T-cell (primary cell): Measurements from ENCODE around the gene H2BK1. TPM values are rescaled to one million over a fixed set of nuclear protein-coding genes. Genes with fewer than 3 reads are reported as not detected.

Experiments
- ATAC-seq, 4 experiments: fragments of 200-7000 bp in 3 of 4; fragments of 150-1000 bp in 1 of 4; cut with Tn5 transposase; replicated peaks in 1 of 4; 1 replicate in 3 of 4; 2 replicates in 1 of 4; pipeline ENCODE4 v1.10.0; 2021; ENCODE audit warnings: moderate library complexity in 3 of 4, mild to moderate bottlenecking in 2 of 4, moderate number of reproducible peaks in 1 of 4
- CTCF ChIA-PET, 2 donors: fragments of 300-600 bp; sonication (Branson Sonifier 250); formaldehyde crosslinking; loops; one replicate each; lab custom pipeline; 2022; ENCODE audit warnings: antibody characterized with exemption in 2 of 2; lab: Charles Lee
- POLR2A ChIA-PET, 2 donors: fragments of 300-600 bp; sonication (Branson Sonifier 250); formaldehyde crosslinking; loops; one replicate each; lab custom pipeline; 2022; ENCODE audit warnings: antibody characterized with exemption in 2 of 2; lab: Charles Lee
- DNase-seq, 35 experiments: peaks; one replicate each; pipeline versions ENCODE4 v3.0.0 to v3.0.0-alpha.2; 2013 to 2023
- H3K27ac ChIP-seq: one replicate; pipeline ENCODE4 v1.5.1; 2013; ENCODE audit warnings: low read length
- H3K27me3 ChIP-seq, 2 experiments: replicated peaks in 1 of 2; 1 replicate in 1 of 2; 2 replicates in 1 of 2; pipeline versions ENCODE4 v1.6.1 to v1.7.0; 2013; ENCODE audit warnings: low read length in 1 of 2, mixed read lengths in 1 of 2; ENCODE audit not compliant: control insufficient read depth in 2 of 2, insufficient read depth in 2 of 2; ENCODE audit errors: extremely low read depth in 1 of 2
- H3K36me3 ChIP-seq, 2 donors: 1 replicate in 1 of 2; 2 replicates in 1 of 2; pipeline versions ENCODE4 v1.6.1 to v1.7.0; 2013; ENCODE audit warnings: low read length in 1 of 2; ENCODE audit not compliant: control insufficient read depth in 2 of 2, insufficient read depth in 1 of 2; ENCODE audit errors: extremely low read depth in 1 of 2
- H3K4me1 ChIP-seq, 2 experiments: 1 replicate in 1 of 2; 2 replicates in 1 of 2; pipeline versions ENCODE4 v1.6.1 to v1.7.0; 2013; ENCODE audit warnings: low read length in 2 of 2, mixed read lengths in 1 of 2; ENCODE audit not compliant: insufficient read depth in 2 of 2, control insufficient read depth in 1 of 2; ENCODE audit errors: extremely low read depth in 1 of 2
- H3K4me3 ChIP-seq, 2 donors: 1 replicate in 1 of 2; 2 replicates in 1 of 2; pipeline versions ENCODE4 v1.5.1 to v1.7.0; 2013; ENCODE audit warnings: mild to moderate bottlenecking in 2 of 2, low read length in 1 of 2, moderate library complexity in 1 of 2; ENCODE audit not compliant: control insufficient read depth in 1 of 2; ENCODE audit errors: extremely low read depth in 1 of 2
- H3K9me3 ChIP-seq: 2 replicates; pipeline ENCODE4 v1.7.0; 2013
- H3K27ac Mint-ChIP-seq, 2 donors: one replicate each; pipeline ENCODE4 v1.8.0; 2020 to 2021; ENCODE audit warnings: mild to moderate bottlenecking in 2 of 2, mixed read lengths in 2 of 2
- H3K27me3 Mint-ChIP-seq, 2 donors: one replicate each; pipeline ENCODE4 v1.8.0; 2021 to 2022; ENCODE audit warnings: mixed read lengths in 2 of 2
- H3K36me3 Mint-ChIP-seq: one replicate; pipeline ENCODE4 v1.8.0; 2021; ENCODE audit warnings: mixed read lengths
- H3K4me1 Mint-ChIP-seq, 3 donors: one replicate each; pipeline ENCODE4 v1.8.0; 2020 to 2022; ENCODE audit warnings: mixed read lengths in 3 of 3, mild to moderate bottlenecking in 1 of 3
- H3K4me3 Mint-ChIP-seq, 3 donors: one replicate each; pipeline ENCODE4 v1.8.0; 2020 to 2022; ENCODE audit warnings: mild to moderate bottlenecking in 3 of 3, mixed read lengths in 3 of 3, moderate library complexity in 3 of 3
- H3K9me3 Mint-ChIP-seq, 3 donors: one replicate each; pipeline ENCODE4 v1.8.0; 2020 to 2022; ENCODE audit warnings: mixed read lengths in 3 of 3
- WGBS: methylation state at CpG from one replicate; pipeline ENCODE4 v1.1.5; 2013; ENCODE audit warnings: missing lambda C conversion rate; ENCODE audit not compliant: insufficient coverage; 5-methylcytosine and 5-hydroxymethylcytosine counted together
- total RNA-seq, 35 experiments: library from RNA in 6 of 35; stranded (reverse) in 6 of 35; fragments of 120-200 nt in 1 of 35; gene quantifications; one replicate each; pipeline versions ENCODE4 v1.2.1 to v1.2.4 and lab custom pipeline; 2013 to 2026

The H2BK1 gene
- 1 to 10 TPM; 3.1 to 7.7 (median 5.1) TPM for total RNA-seq
- 1.3 TPM for total RNA-seq (2013)
- 0.08 to 1.4 (median 0.61) reads per million in 29 experiments for total RNA-seq (lab: John Stamatoyannopoulos, UW)

DNA sequence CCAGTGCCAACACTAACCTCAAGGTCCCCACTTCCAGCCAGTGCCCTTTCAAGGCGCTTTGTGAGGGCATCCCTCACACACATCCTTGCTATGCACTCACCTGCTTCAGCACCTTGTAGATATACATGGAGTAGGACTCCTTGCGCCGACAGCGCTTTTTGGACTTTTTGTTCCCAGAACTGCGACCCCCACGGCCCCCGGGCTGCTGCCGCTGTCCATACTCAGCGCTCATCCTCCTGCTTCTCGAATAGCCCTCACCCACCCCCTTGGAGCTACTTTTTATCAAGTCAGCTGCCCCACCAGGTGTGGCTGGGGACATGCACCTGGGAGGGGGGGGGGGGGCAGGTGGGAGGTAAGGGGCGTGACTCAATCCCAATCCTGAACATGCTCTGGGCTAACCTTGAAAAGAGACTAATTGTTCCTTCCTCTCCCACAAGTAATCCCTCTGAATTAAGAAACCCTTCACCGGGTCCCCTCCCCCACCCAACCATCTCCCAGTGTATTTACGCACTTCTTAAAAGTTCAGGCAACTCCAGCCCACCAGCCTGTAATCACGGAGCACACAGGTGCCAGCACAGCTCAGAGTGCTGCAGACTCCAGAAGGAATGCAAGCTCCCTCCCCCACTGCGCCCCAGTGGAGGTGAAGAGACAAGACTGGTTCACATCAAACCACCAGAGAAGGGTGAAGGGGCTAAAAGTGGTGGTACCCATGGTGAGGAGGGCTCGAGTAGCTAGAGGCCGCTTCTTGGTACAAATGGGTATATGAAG lies at the start of gene H2BK1:
H2BK1 (minus strand) TSS at position 402 of the 768 bp plus-strand sequence; CDS start at position 232, 170 bp downstream.
- Mint-ChIP-seq H3K27ac (peak within 1 kb of the TSS in 1 of 2 donors; percentile 42), H3K27me3 (no peaks in the 10 kb centered on the region), H3K36me3 (peaks cover 27% of the 10 kb centered on the region), H3K4me3 (no peak within 1 kb of the TSS), H3K9me3 (no peaks in the 10 kb centered on the region), H3K4me1 (peaks cover 27 to 36% (median 29%) of the 10 kb centered on the region in 3 donors)
- no peak within 1 kb of the TSS for H3K27ac ChIP-seq
- H3K27me3 ChIP-seq, result no peaks in the 10 kb centered on the region
- no peak for DNase-seq
- no peak within 1 kb of the TSS for H3K4me3 ChIP-seq
- no peak for ATAC-seq
- 93% methylated on average over 5 of the region's 17 CpGs for WGBS
- CTCF ChIA-PET, result interaction anchor here in 1 of 2 donors (0.7 kb wide), 1 partner anchor 11 kb away, joined by 4 read pairs; no protein-coding TSS in a partner anchor
- peaks cover 6 to 26% of the 10 kb centered on the region in 2 donors for H3K36me3 ChIP-seq
- POLR2A ChIA-PET, result no interaction called here
- no peaks in the 10 kb centered on the region for H3K9me3 ChIP-seq
- H3K4me1 ChIP-seq, result peaks cover 3 to 39% of the 10 kb centered on the region in 2 experiments

GRCh38 chr7:151257990-151258389 lies 47.7 kb upstream of the H2BK1 start:
- 90% methylated on average over 6 of the region's 7 CpGs for WGBS
- Histone ChIP-seq H3K4me1 (no peaks in the 10 kb centered on the region), H3K36me3 (no peaks in the 10 kb centered on the region), H3K27ac (no peak overlapping the region), H3K27me3 (peaks cover 0 to 64% of the 10 kb centered on the region in 2 experiments), H3K4me3 (no peak overlapping the region), H3K9me3 (no peaks in the 10 kb centered on the region)
- Mint-ChIP-seq H3K27me3 (peaks cover 25 to 44% of the 10 kb centered on the region in 2 donors), H3K36me3 (no peaks in the 10 kb centered on the region), H3K9me3 (no peaks in the 10 kb centered on the region), H3K4me3 (no peak overlapping the region), H3K4me1 (no peaks in the 10 kb centered on the region), H3K27ac (no peak overlapping the region)
- DNase-seq, result no peak
- ATAC-seq, result no peak
- ChIA-PET CTCF (no interaction called here), POLR2A (no interaction called here)

DNA sequence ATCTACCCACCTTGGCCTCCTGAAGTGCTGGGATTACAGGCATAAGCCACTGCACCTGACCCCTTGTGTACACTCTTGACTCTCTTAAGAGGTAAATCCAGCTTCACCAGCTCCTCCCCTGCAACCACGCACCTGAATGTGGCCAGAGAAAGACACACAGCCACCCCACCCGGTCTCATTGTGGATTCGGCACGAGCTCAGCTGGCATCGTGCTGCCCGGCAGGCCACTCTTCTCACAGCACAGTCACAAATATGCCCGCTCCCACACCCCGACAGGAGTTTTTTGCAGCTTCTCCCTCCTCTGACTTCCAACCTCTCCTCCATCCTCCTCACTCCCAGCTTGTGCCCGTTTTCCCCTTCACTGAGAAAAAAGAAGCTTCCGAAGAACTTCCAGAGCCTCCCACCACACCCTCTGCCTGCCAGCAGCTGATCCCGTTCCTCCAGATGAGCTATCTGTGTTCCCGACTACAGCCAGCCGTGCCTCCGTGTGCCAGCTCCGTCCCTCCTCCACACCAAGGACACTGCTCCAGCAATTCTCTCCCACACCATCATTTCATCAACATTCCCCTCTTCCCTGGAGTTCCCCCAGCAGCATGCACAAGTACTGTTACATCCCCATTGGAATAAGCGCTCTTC lies 46.2 kb upstream of the H2BK1 start:
- Histone ChIP-seq H3K4me3 (no peak overlapping the region), H3K27me3 (peaks cover 0 to 65% of the 10 kb centered on the region in 2 experiments), H3K4me1 (peaks cover 0 to 9% of the 10 kb centered on the region in 2 experiments), H3K9me3 (no peaks in the 10 kb centered on the region), H3K27ac (no peak overlapping the region), H3K36me3 (no peaks in the 10 kb centered on the region)
- Mint-ChIP-seq H3K36me3 (no peaks in the 10 kb centered on the region), H3K9me3 (no peaks in the 10 kb centered on the region), H3K27me3 (peaks cover 29 to 52% of the 10 kb centered on the region in 2 donors), H3K4me1 (peaks cover 3 to 6% (median 6%) of the 10 kb centered on the region in 3 donors), H3K4me3 (no peak overlapping the region), H3K27ac (no peak overlapping the region)
- DNase-seq (no peak), ATAC-seq (no peak)
- CTCF ChIA-PET, result no interaction called here
- POLR2A ChIA-PET, result interaction anchor here in 1 of 2 donors (0.5 kb wide), 1 partner anchor 369 kb away, joined by 3 read pairs; no protein-coding TSS in a partner anchor
- WGBS, result 91% methylated on average over 13 of the region's 16 CpGs

DNA sequence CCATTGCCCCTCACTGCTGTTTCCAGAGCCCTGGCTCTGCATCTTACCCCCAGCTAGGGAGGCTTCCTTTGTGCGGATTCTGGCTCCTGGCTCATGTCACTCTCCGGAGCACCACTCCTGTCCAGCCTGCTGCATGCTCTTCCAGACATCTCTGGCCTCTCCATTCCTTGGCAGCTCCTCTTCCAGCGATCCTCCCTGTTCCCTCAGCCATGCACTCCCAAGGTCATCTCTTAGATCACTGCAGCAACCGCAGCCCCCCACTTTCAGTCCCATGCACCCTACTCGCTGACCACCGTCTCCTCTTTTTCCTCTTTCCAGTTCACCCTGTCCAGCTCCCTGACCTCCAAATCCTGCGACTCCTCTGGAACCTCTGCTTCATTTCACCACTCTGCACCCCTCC lies 45.1 kb upstream of the H2BK1 start:
- no peaks in the 10 kb centered on the region for H3K9me3 ChIP-seq
- no peaks in the 10 kb centered on the region for H3K36me3 ChIP-seq
- Mint-ChIP-seq H3K9me3 (no peaks in the 10 kb centered on the region), H3K4me1 (peaks cover 12 to 16% (median 16%) of the 10 kb centered on the region in 3 donors), H3K27ac (no peak overlapping the region), H3K36me3 (no peaks in the 10 kb centered on the region), H3K4me3 (no peak overlapping the region), H3K27me3 (peaks cover 36 to 61% of the 10 kb centered on the region in 2 donors)
- 82% methylated on average over 7 of the region's 7 CpGs for WGBS
- ChIA-PET CTCF (interaction anchor here in 1 of 2 donors (0.7 kb wide), 2 partner anchors 44 to 161 kb away, joined by 3 to 4 read pairs; no protein-coding TSS in a partner anchor), POLR2A (interaction anchor here in 1 of 2 donors (0.6 kb wide), 1 partner anchor 48 kb away, joined by 4 read pairs; no protein-coding TSS in a partner anchor)
- H3K27me3 ChIP-seq, result peaks cover 4 to 67% of the 10 kb centered on the region in 2 experiments
- H3K4me3 ChIP-seq, result no peak overlapping the region
- no peak overlapping the region for H3K27ac ChIP-seq
- peaks cover 3 to 15% of the 10 kb centered on the region in 2 experiments for H3K4me1 ChIP-seq
- DNase-seq (no peak), ATAC-seq (no peak)

DNA sequence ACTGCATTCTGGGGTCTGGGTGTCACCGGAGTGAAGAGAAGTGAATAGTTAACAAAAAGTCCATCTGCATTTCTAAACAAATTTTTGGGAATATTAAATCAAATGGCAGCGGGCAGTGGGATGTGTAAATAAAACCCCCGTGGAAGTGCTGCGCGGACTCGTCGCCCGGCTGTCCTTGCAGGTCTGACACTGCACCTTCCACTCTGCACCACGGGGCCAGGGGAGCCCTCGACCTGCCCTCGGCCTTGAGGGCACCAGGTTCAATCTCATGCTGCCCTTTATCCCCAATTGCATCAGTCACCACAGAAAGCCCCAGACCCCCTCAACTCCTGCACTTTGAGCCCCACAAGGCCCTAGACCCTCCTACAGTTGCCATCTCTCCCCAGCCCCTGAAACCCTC lies 44.6 kb upstream of the H2BK1 start:
- no peaks in the 10 kb centered on the region for H3K36me3 Mint-ChIP-seq
- WGBS, result 89% methylated on average over 9 of the region's 11 CpGs
- peaks cover 40 to 66% of the 10 kb centered on the region in 2 donors for H3K27me3 Mint-ChIP-seq
- Histone ChIP-seq H3K27me3 (peaks cover 7 to 71% of the 10 kb centered on the region in 2 experiments), H3K4me3 (no peak overlapping the region), H3K36me3 (no peaks in the 10 kb centered on the region), H3K27ac (no peak overlapping the region), H3K9me3 (no peaks in the 10 kb centered on the region), H3K4me1 (peaks cover 3 to 18% of the 10 kb centered on the region in 2 experiments)
- no peak for ATAC-seq
- no peak overlapping the region for H3K27ac Mint-ChIP-seq
- DNase-seq, result no peak
- H3K4me1 Mint-ChIP-seq, result peaks cover 14 to 19% (median 16%) of the 10 kb centered on the region in 3 donors
- H3K9me3 Mint-ChIP-seq, result no peaks in the 10 kb centered on the region
- no peak overlapping the region for H3K4me3 Mint-ChIP-seq
- ChIA-PET CTCF (no interaction called here), POLR2A (interaction anchor here in 1 of 2 donors (0.6 kb wide), 1 partner anchor 49 kb away, joined by 4 read pairs; no protein-coding TSS in a partner anchor)

- whole genome bisulfite sequencing, result 84% methylated on average over 4 of the region's 7 CpGs
- ATAC-seq (no peak), DNase-seq (no peak)
- no peak overlapping the region for H3K4me3 ChIP-seq
- H3K4me3 Mint-ChIP-seq, result no peak overlapping the region
- POLR2A ChIA-PET, result no interaction called here
- H3K27me3 ChIP-seq, result peaks cover 7 to 76% of the 10 kb centered on the region in 2 experiments
- CTCF ChIA-PET, result interaction anchor here in 1 of 2 donors (0.5 kb wide), 1 partner anchor 464 kb away, joined by 8 read pairs; no protein-coding TSS in a partner anchor
- H3K27ac ChIP-seq, result no peak overlapping the region
- no peaks in the 10 kb centered on the region for H3K36me3 ChIP-seq
- H3K9me3 ChIP-seq, result no peaks in the 10 kb centered on the region
- H3K27ac Mint-ChIP-seq, result no peak overlapping the region
- peaks cover 41 to 66% of the 10 kb centered on the region in 2 donors for H3K27me3 Mint-ChIP-seq
- H3K9me3 Mint-ChIP-seq, result no peaks in the 10 kb centered on the region
- H3K4me1 Mint-ChIP-seq, result peaks cover 18 to 23% (median 18%) of the 10 kb centered on the region in 3 donors
- H3K36me3 Mint-ChIP-seq, result no peaks in the 10 kb centered on the region
- H3K4me1 ChIP-seq, result peaks cover 4 to 24% of the 10 kb centered on the region in 2 experiments
Observed at GRCh38 chr7:151254316-151254715, 44.0 kb upstream of the H2BK1 start.
